ENCODE data around the gene GALNT9. TPM values are rescaled to one million over a fixed set of nuclear protein-coding genes. Genes with fewer than 3 reads are reported as not detected.

GALNT9 gene
- total RNA-seq, 1 experiment from 2014 or later = 2.6 TPM

- POLR2A ChIA-PET = no interaction called here
- peak overlapping the region; percentile 1; the same call in 1 of the 2 replicates for H3K27ac ChIP-seq (ENCODE audit: low read depth, low read length)
- CTCF ChIA-PET = no interaction called here
Observed at GRCh38 chr12:132156573-132157325, 172.6 kb downstream of the GALNT9 start.

More at GRCh38 chr12:132156573-132157325, 172.6 kb downstream of the GALNT9 start:
- intact Hi-C loops (cut with micrococcal nuclease) = no loop called here
- H3K9ac ChIP-seq (ENCODE audit: low read length) = no peak overlapping the region
- RAD21 ChIA-PET (ENCODE audit: low non-redundant PET in 1 of 2, low total read pairs in 2 of 2, uncharacterized antibody in 2 of 2, unreplicated experiment in 2 of 2) = no interaction called here
- H3K9me3 ChIP-seq (ENCODE audit: control insufficient read depth in 1 of 2, insufficient read depth in 1 of 2, low read depth in 1 of 2, low read length in 2 of 2) = peaks cover 0 to 16% of the 10 kb centered on the region in 2 experiments; a peak in 1 of 4 replicates
- peaks cover 0 to 7% of the 10 kb centered on the region in 2 experiments; a peak in 1 of 4 replicates for H3K4me1 ChIP-seq (ENCODE audit: control insufficient read depth in 1 of 2, insufficient read depth in 2 of 2, low read length in 2 of 2)
- peaks cover 0 to 26% of the 10 kb centered on the region in 2 experiments; a peak in 2 of 4 replicates for H3K36me3 ChIP-seq (ENCODE audit: control insufficient read depth in 1 of 2, insufficient read depth in 2 of 2, low read length in 2 of 2)
- no peak overlapping the region for H2AFZ ChIP-seq (ENCODE audit: low read depth, low read length, poor library complexity, severe bottlenecking)
- DNase-seq (ENCODE audit: low read depth, low spot score) (no peak), ATAC-seq (no peak)
- no peak overlapping the region for H3K4me3 ChIP-seq (replicated peaks in 1 of 2; ENCODE audit: low read depth in 1 of 2, low read length in 2 of 2)
- no peaks in the 10 kb centered on the region for H4K20me1 ChIP-seq (ENCODE audit: insufficient read depth)
- no TSS peak for BruUV-seq (replicated peaks)
- TF ChIP-seq RAD21 (IDR thresholded peaks at IDR 0.05; ENCODE audit: low read depth) = no peak
- TF ChIP-seq ZFX (IDR thresholded peaks at IDR 0.05) = no peak
- TF ChIP-seq ZBTB33 (IDR thresholded peaks at IDR 0.05; ENCODE audit: extremely low read depth, insufficient replicate concordance, low read length) = no peak
- TF ChIP-seq TCF7L2 (IDR thresholded peaks at IDR 0.05; ENCODE audit: borderline replicate concordance, extremely low read depth, insufficient read depth, insufficient read length) = no peak
- no peak for TF ChIP-seq REST (IDR thresholded peaks at IDR 0.05; ENCODE audit: low read depth)
- TF ChIP-seq ATF3 (IDR thresholded peaks at IDR 0.05) = no peak
- H3K27me3 ChIP-seq (ENCODE audit: insufficient read depth, low read length) = no peaks in the 10 kb centered on the region
- H3K79me2 ChIP-seq (ENCODE audit: insufficient read depth, low read length) = no peaks in the 10 kb centered on the region
- no peaks in the 10 kb centered on the region for H3K9me2 ChIP-seq (ENCODE audit: insufficient read depth)
- no peak overlapping the region for H3K4me2 ChIP-seq (ENCODE audit: low read length)

All from HCT116 (cell line).